Measurements from ENCODE around the gene AMIGO1. TPM values are rescaled to one million over a fixed set of nuclear protein-coding genes. Genes with fewer than 3 reads are reported as not detected.

The AMIGO1 gene
- total RNA-seq, 1 experiment from 2014 or later: 2.7 TPM

GRCh38 chr1:109543988-109544735 lies 34.6 kb upstream of the AMIGO1 start:
- Histone ChIP-seq H3K4me2 (ENCODE audit: low read length) (no peak overlapping the region), H3K9ac (ENCODE audit: low read length) (no peak overlapping the region), H3K4me1 (ENCODE audit: insufficient read depth, low read length) (peaks cover 17% of the 10 kb centered on the region), H4K20me1 (ENCODE audit: low read length) (peaks cover 2% of the 10 kb centered on the region), H2AFZ (ENCODE audit: low read length) (no peak overlapping the region), H3F3A (ENCODE audit: low read length, unreplicated experiment) (no peaks in the 10 kb centered on the region), H3K9me3 (ENCODE audit: low read length) (no peaks in the 10 kb centered on the region), H3K9me2 (replicated peaks; ENCODE audit: low read length) (no peaks in the 10 kb centered on the region), H3K79me2 (ENCODE audit: low read length) (peaks cover 24% of the 10 kb centered on the region), H3K4me3 (ENCODE audit: low read length) (no peak overlapping the region), H3K36me3 (ENCODE audit: low read depth, low read length) (no peaks in the 10 kb centered on the region), H3K27ac (ENCODE audit: low read length) (no peak overlapping the region), H3K27me3 (ENCODE audit: low read length) (no peaks in the 10 kb centered on the region)
- POLR2A ChIA-PET (ENCODE audit: unreplicated experiment): no interaction called here
- TF ChIP-seq, protein P1, sequence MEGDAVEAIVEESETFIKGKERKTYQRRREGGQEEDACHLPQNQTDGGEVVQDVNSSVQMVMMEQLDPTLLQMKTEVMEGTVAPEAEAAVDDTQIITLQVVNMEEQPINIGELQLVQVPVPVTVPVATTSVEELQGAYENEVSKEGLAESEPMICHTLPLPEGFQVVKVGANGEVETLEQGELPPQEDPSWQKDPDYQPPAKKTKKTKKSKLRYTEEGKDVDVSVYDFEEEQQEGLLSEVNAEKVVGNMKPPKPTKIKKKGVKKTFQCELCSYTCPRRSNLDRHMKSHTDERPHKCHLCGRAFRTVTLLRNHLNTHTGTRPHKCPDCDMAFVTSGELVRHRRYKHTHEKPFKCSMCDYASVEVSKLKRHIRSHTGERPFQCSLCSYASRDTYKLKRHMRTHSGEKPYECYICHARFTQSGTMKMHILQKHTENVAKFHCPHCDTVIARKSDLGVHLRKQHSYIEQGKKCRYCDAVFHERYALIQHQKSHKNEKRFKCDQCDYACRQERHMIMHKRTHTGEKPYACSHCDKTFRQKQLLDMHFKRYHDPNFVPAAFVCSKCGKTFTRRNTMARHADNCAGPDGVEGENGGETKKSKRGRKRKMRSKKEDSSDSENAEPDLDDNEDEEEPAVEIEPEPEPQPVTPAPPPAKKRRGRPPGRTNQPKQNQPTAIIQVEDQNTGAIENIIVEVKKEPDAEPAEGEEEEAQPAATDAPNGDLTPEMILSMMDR (conservative IDR thresholded peaks at IDR 0.05; ENCODE audit: low read depth, low read length): no peak
- TF ChIP-seq EZH2 (IDR thresholded peaks at IDR 0.05; ENCODE audit: low read length, unreplicated experiment) (no peak), EZH2phosphoT487 (IDR thresholded peaks at IDR 0.05; ENCODE audit: borderline replicate concordance, low read length) (no peak)
- CTCF ChIA-PET: no interaction called here
- DNase-seq: no peak
- intact Hi-C loops (cut with micrococcal nuclease): no loop called here
- no peak for ATAC-seq
- BruUV-seq (replicated peaks): no TSS peak

DNA sequence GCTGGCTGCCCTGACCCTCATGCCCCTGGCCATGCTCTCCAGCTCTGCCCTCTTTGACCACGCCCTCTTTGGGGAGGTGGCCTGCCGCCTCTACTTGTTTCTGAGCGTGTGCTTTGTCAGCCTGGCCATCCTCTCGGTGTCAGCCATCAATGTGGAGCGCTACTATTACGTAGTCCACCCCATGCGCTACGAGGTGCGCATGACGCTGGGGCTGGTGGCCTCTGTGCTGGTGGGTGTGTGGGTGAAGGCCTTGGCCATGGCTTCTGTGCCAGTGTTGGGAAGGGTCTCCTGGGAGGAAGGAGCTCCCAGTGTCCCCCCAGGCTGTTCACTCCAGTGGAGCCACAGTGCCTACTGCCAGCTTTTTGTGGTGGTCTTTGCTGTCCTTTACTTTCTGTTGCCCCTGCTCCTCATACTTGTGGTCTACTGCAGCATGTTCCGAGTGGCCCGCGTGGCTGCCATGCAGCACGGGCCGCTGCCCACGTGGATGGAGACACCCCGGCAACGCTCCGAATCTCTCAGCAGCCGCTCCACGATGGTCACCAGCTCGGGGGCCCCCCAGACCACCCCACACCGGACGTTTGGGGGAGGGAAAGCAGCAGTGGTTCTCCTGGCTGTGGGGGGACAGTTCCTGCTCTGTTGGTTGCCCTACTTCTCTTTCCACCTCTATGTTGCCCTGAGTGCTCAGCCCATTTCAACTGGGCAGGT lies 33.9 kb upstream of the AMIGO1 start:
- H3K4me1 ChIP-seq (ENCODE audit: insufficient read depth, low read length): peaks cover 17% of the 10 kb centered on the region
- intact Hi-C loops (cut with micrococcal nuclease): no loop called here
- no peaks in the 10 kb centered on the region for H3F3A ChIP-seq (ENCODE audit: low read length, unreplicated experiment)
- H3K4me2 ChIP-seq (ENCODE audit: low read length): no peak overlapping the region
- H3K36me3 ChIP-seq (ENCODE audit: low read depth, low read length): no peaks in the 10 kb centered on the region
- no peak overlapping the region for H2AFZ ChIP-seq (ENCODE audit: low read length)
- no peaks in the 10 kb centered on the region for H3K27me3 ChIP-seq (ENCODE audit: low read length)
- DNase-seq: no peak
- no peaks in the 10 kb centered on the region for H3K9me2 ChIP-seq (replicated peaks; ENCODE audit: low read length)
- H4K20me1 ChIP-seq (ENCODE audit: low read length): no peaks in the 10 kb centered on the region
- H3K79me2 ChIP-seq (ENCODE audit: low read length): peaks cover 16% of the 10 kb centered on the region
- no peak overlapping the region for H3K9ac ChIP-seq (ENCODE audit: low read length)
- POLR2A ChIA-PET (ENCODE audit: unreplicated experiment): no interaction called here
- TF ChIP-seq, protein P1 (conservative IDR thresholded peaks at IDR 0.05; ENCODE audit: low read depth, low read length): no peak
- TF ChIP-seq EZH2phosphoT487 (IDR thresholded peaks at IDR 0.05; ENCODE audit: borderline replicate concordance, low read length): no peak
- no peak overlapping the region for H3K4me3 ChIP-seq (ENCODE audit: low read length)
- no peak for ATAC-seq
- no peak overlapping the region for H3K27ac ChIP-seq (ENCODE audit: low read length)
- no peaks in the 10 kb centered on the region for H3K9me3 ChIP-seq (ENCODE audit: low read length)
- no TSS peak for BruUV-seq (replicated peaks)
- CTCF ChIA-PET: no interaction called here

- Histone ChIP-seq H3K4me2 (ENCODE audit: low read length) (no peak overlapping the region), H4K20me1 (ENCODE audit: low read length) (no peaks in the 10 kb centered on the region), H3K36me3 (ENCODE audit: low read depth, low read length) (no peaks in the 10 kb centered on the region), H3F3A (ENCODE audit: low read length, unreplicated experiment) (no peaks in the 10 kb centered on the region), H3K4me1 (ENCODE audit: insufficient read depth, low read length) (peaks cover 17% of the 10 kb centered on the region), H3K9me3 (ENCODE audit: low read length) (no peaks in the 10 kb centered on the region), H3K27me3 (ENCODE audit: low read length) (no peaks in the 10 kb centered on the region), H3K4me3 (ENCODE audit: low read length) (no peak overlapping the region), H3K79me2 (ENCODE audit: low read length) (peaks cover 10% of the 10 kb centered on the region), H3K9me2 (replicated peaks; ENCODE audit: low read length) (no peaks in the 10 kb centered on the region), H3K9ac (ENCODE audit: low read length) (no peak overlapping the region), H3K27ac (ENCODE audit: low read length) (no peak overlapping the region), H2AFZ (ENCODE audit: low read length) (no peak overlapping the region)
- POLR2A ChIA-PET (ENCODE audit: unreplicated experiment): no interaction called here
- DNase-seq (no peak), ATAC-seq (no peak)
- intact Hi-C loops (cut with micrococcal nuclease): no loop called here
- no TSS peak for BruUV-seq (replicated peaks)
- TF ChIP-seq EZH2 (IDR thresholded peaks at IDR 0.05; ENCODE audit: low read length, unreplicated experiment) (no peak), EZH2phosphoT487 (IDR thresholded peaks at IDR 0.05; ENCODE audit: borderline replicate concordance, low read length) (no peak)
- TF ChIP-seq, protein P1 (conservative IDR thresholded peaks at IDR 0.05; ENCODE audit: low read depth, low read length): no peak
- CTCF ChIA-PET: no interaction called here
These were observed 33.1 kb upstream of the AMIGO1 start for GRCh38 chr1:109542657-109543056.
